ENCODE measurements around the gene GPATCH8. TPM values are rescaled to one million over a fixed set of nuclear protein-coding genes. Genes with fewer than 3 reads are reported as not detected.

GPATCH8 gene
- total RNA-seq, 1 experiment from 2014 or later, result 51.5 TPM

DNA sequence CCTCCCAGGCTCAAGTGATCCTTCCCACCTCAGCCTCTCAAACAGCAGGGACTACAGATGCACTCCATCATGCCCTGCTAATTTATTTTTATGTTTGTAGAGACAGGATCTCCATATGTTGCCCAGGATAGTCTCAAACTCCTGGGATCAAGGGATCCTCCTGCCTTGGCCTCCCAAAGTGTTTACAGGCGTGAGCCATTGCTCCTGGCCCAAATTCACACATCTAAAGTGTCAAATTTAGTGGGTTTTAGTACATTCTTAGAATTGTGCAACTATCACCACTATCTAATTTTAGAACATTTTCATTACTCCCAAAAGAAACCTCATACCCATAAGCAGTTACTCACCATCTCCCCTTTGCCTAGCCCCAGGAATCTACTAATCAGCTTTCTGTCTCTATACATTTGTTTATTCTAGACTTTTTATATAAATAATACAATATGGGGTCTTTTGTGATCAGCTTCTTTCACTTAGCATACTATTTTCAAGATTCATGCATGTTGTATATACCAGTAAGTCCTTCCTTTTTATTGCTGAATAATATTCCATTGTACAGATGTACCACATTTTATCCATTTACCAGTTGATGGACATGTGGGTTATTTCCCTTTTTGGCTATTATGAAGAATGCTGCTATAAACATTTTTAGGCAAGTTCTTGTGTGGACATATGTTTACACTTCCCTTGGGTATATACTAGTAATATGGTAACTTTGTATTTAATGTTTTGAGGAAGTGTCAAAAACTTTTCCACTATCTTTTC lies 88.6 kb downstream of the GPATCH8 start:
- no CpG with 5 or more reads among the region's 1 CpG for WGBS (ENCODE audit: extremely low coverage, insufficient read length, low lambda C conversion rate)
- no peak overlapping the region for H3T11ph ChIP-seq (ENCODE audit: low read length)
- no peak overlapping the region for H2AFZ ChIP-seq (ENCODE audit: low read length)
- Mint-ChIP-seq H3K4me3 (no peak overlapping the region), H3K36me3 (ENCODE audit: insufficient read depth in 1 of 3, low read depth in 3 of 3) (peaks cover 4 to 40% (median 25%) of the 10 kb centered on the region in 3 experiments; a peak in 6 of 7 replicates), H3K9me3 (no peaks in the 10 kb centered on the region), H3K27me3 (ENCODE audit: low read depth) (no peaks in the 10 kb centered on the region), H3K27ac (no peak overlapping the region), H3K4me1 (no peaks in the 10 kb centered on the region)
- H2AK5ac ChIP-seq (ENCODE audit: insufficient read length, low read length), result no peak overlapping the region
- TF ChIP-seq CTCF (conservative IDR thresholded peaks at IDR 0.05), result no peak
- H3K14ac ChIP-seq (ENCODE audit: insufficient read depth, low read length), result no peak overlapping the region
- H3K4me1 ChIP-seq (ENCODE audit: insufficient read depth, low read length), result no peaks in the 10 kb centered on the region
- H2BK5ac ChIP-seq (ENCODE audit: insufficient read length, low read length), result no peak overlapping the region
- H4K8ac ChIP-seq (replicated peaks; ENCODE audit: insufficient read length, low read depth, low read length), result no peak overlapping the region
- H3K23me2 ChIP-seq (ENCODE audit: insufficient read length, low read depth, low read length, poor library complexity, severe bottlenecking), result no peaks in the 10 kb centered on the region
- H3K23ac ChIP-seq (ENCODE audit: insufficient read length, low read depth, low read length), result no peak overlapping the region
- no peak overlapping the region for H4K91ac ChIP-seq (ENCODE audit: insufficient read length, low read depth, low read length)
- H2BK15ac ChIP-seq (ENCODE audit: low read depth, low read length), result no peak overlapping the region
- no peak overlapping the region for H3K4ac ChIP-seq (ENCODE audit: low read depth, low read length)
- H4K20me1 ChIP-seq (ENCODE audit: control insufficient read depth, insufficient read depth, insufficient read length), result no peaks in the 10 kb centered on the region
- H2BK12ac ChIP-seq (ENCODE audit: insufficient read length, low read depth, low read length), result no peak overlapping the region
- no peak overlapping the region for H3K9ac ChIP-seq (ENCODE audit: extremely low read depth, insufficient read length, low read length)
- no peak for DNase-seq
- H3K79me2 ChIP-seq (ENCODE audit: insufficient read depth, low read length), result no peaks in the 10 kb centered on the region
- no peak overlapping the region for H3K56ac ChIP-seq (ENCODE audit: insufficient read length, low read depth, low read length)
- H3K18ac ChIP-seq (ENCODE audit: insufficient read length, low read depth, low read length), result no peak overlapping the region
- no peaks in the 10 kb centered on the region for H3K9me3 ChIP-seq (ENCODE audit: control insufficient read depth, low read depth, low read length)
- no peak overlapping the region for H4K5ac ChIP-seq (ENCODE audit: insufficient read length, low read depth, low read length)
- no peak overlapping the region for H2BK120ac ChIP-seq (ENCODE audit: low read depth, low read length, poor library complexity, severe bottlenecking)
- no peak overlapping the region for H2BK20ac ChIP-seq (ENCODE audit: low read depth, low read length, poor library complexity, severe bottlenecking)
- no peak overlapping the region for H3K4me2 ChIP-seq (ENCODE audit: insufficient read depth, insufficient read length, low read length)
- no peaks in the 10 kb centered on the region for H3K27me3 ChIP-seq (ENCODE audit: insufficient read depth, low read length)
- no peak overlapping the region for H3K27ac ChIP-seq (ENCODE audit: insufficient read length, low read depth, low read length)
- H3K79me1 ChIP-seq (ENCODE audit: insufficient read depth, low read depth, low read length, poor library complexity, severe bottlenecking), result no peaks in the 10 kb centered on the region
